ENCODE measurements around the gene HOXA13. TPM values are rescaled to one million over a fixed set of nuclear protein-coding genes. Genes with fewer than 3 reads are reported as not detected.
A peak's percentile ranks its signal among the peaks of the same experiment; 100 is the strongest.

HOXA13 gene
- total and polyA plus RNA-seq, 4 donors = 0.02 TPM; not detected in 3

DNA sequence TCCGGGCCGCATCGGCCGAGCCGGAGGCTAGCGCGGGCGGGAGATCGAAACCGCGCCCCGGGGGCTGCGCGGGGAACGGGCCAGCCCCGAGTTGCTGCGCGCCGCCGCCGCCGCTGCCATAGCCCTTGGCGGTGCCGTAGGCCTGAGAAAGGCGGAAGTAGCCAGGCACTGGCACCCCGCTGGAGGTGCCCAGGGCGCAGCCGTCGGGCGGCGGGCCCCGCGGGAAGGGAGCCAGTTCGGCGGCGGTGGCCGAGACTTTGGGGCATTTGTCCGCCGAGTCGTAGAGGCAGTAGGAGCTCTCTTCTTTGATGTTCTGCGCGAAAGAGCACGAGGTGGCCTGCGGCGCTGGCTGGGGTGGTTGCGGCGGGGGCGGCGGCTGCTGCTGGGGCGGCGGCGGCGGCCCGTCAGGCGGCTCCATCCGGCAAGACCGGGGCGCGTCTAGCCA, 26.4 kb downstream of the HOXA13 start:
- Histone ChIP-seq H3K4me3 (ENCODE audit: low read depth in 1 of 3, low read length in 3 of 3) (peak overlapping the region in 1 of 3 donors; percentile 55), H3K36me3 (ENCODE audit: control insufficient read depth in 4 of 4, insufficient read depth in 3 of 4, low read depth in 1 of 4, low read length in 3 of 4) (no peaks in the 10 kb centered on the region), H3K9me3 (ENCODE audit: control insufficient read depth in 4 of 4, low read length in 3 of 4) (peaks cover 0 to 2% (median 0%) of the 10 kb centered on the region in 4 donors), H3K9ac (ENCODE audit: low read depth in 1 of 2, low read length in 2 of 2) (no peak overlapping the region), H3K4me1 (ENCODE audit: control insufficient read depth in 4 of 4, insufficient read depth in 4 of 4, low read length in 3 of 4) (peaks cover 9 to 15% (median 12%) of the 10 kb centered on the region in 4 donors), H3K27ac (ENCODE audit: low read depth in 1 of 2, low read length in 2 of 2) (no peak overlapping the region), H3K27me3 (ENCODE audit: control insufficient read depth in 4 of 4, insufficient read depth in 4 of 4, low read length in 3 of 4) (peaks cover 17 to 62% (median 29%) of the 10 kb centered on the region in 4 donors)
- no peak for DNase-seq (ENCODE audit: low spot score)
- WGBS = 4% methylated on average over 59 of the region's 59 CpGs
- TF ChIP-seq JUND (IDR thresholded peaks at IDR 0.05) (no peak), HNF4A (conservative IDR thresholded peaks at IDR 0.05) (no peak), EGR1 (IDR thresholded peaks at IDR 0.05; ENCODE audit: low read depth in 2 of 2) (no peak), RXRA (IDR thresholded peaks at IDR 0.05) (no peak), SP1 (IDR thresholded peaks at IDR 0.05) (no peak), FOXA1 (IDR thresholded peaks at IDR 0.05) (no peak), RAD21 (IDR thresholded peaks at IDR 0.05) (no peak), YY1 (IDR thresholded peaks at IDR 0.05) (no peak), HNF4G (IDR thresholded peaks at IDR 0.05) (no peak)
- TF ChIP-seq, protein P1, sequence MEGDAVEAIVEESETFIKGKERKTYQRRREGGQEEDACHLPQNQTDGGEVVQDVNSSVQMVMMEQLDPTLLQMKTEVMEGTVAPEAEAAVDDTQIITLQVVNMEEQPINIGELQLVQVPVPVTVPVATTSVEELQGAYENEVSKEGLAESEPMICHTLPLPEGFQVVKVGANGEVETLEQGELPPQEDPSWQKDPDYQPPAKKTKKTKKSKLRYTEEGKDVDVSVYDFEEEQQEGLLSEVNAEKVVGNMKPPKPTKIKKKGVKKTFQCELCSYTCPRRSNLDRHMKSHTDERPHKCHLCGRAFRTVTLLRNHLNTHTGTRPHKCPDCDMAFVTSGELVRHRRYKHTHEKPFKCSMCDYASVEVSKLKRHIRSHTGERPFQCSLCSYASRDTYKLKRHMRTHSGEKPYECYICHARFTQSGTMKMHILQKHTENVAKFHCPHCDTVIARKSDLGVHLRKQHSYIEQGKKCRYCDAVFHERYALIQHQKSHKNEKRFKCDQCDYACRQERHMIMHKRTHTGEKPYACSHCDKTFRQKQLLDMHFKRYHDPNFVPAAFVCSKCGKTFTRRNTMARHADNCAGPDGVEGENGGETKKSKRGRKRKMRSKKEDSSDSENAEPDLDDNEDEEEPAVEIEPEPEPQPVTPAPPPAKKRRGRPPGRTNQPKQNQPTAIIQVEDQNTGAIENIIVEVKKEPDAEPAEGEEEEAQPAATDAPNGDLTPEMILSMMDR (IDR thresholded peaks at IDR 0.05; ENCODE audit: low read depth, low read length, missing input control) = no peak
- TF ChIP-seq, protein P2, sequence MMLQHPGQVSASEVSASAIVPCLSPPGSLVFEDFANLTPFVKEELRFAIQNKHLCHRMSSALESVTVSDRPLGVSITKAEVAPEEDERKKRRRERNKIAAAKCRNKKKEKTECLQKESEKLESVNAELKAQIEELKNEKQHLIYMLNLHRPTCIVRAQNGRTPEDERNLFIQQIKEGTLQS (IDR thresholded peaks at IDR 0.05) = no peak
- TF ChIP-seq, protein P3, sequence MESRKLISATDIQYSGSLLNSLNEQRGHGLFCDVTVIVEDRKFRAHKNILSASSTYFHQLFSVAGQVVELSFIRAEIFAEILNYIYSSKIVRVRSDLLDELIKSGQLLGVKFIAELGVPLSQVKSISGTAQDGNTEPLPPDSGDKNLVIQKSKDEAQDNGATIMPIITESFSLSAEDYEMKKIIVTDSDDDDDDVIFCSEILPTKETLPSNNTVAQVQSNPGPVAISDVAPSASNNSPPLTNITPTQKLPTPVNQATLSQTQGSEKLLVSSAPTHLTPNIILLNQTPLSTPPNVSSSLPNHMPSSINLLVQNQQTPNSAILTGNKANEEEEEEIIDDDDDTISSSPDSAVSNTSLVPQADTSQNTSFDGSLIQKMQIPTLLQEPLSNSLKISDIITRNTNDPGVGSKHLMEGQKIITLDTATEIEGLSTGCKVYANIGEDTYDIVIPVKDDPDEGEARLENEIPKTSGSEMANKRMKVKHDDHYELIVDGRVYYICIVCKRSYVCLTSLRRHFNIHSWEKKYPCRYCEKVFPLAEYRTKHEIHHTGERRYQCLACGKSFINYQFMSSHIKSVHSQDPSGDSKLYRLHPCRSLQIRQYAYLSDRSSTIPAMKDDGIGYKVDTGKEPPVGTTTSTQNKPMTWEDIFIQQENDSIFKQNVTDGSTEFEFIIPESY (IDR thresholded peaks at IDR 0.05) = no peak

DNA sequence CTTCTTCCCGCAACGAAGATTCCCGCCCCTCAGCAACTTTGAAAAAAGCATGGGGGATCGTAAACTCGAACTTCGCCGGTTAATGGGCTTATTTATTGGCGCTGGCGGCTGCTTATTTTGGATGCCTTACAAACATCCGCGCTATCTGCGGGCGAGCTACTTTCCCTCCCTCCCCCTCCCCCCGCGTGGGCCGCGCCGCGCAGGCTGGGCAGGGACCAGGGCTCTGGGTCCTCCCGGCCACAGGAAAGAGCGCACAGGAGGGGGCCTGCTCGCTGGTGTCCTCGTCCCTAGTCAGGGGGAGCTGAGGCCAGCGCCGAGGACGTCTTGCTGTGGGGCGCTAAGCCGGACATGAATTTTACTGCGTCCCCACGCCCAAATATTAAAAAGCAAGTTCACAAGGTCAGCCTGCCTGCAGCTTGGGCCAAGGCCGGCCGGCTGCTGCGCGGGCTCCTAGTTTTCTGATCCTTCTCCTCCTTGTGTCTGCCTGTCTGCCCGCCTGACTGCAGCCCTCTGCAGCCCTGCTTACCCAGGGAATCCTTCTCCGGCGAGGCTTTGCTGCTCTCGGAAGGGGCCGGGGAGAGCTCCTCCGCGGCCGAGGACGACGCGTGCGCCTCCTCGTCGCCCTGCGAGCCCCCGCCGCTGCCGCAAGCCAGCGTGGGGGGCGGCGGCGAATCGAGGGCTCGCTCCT, 26.9 kb downstream of the HOXA13 start:
- no peak for DNase-seq (ENCODE audit: low spot score)
- peak overlapping the region in 1 of 3 donors; percentile 55 for H3K4me3 ChIP-seq (ENCODE audit: low read depth in 1 of 3, low read length in 3 of 3)
- no peak overlapping the region for H3K27ac ChIP-seq (ENCODE audit: low read depth in 1 of 2, low read length in 2 of 2)
- H3K27me3 ChIP-seq (ENCODE audit: control insufficient read depth in 4 of 4, insufficient read depth in 4 of 4, low read length in 3 of 4) = peaks cover 17 to 64% (median 33%) of the 10 kb centered on the region in 4 donors
- 4% methylated on average over 58 of the region's 58 CpGs for WGBS
- no peaks in the 10 kb centered on the region for H3K36me3 ChIP-seq (ENCODE audit: control insufficient read depth in 4 of 4, insufficient read depth in 3 of 4, low read depth in 1 of 4, low read length in 3 of 4)
- no peak overlapping the region for H3K9ac ChIP-seq (ENCODE audit: low read depth in 1 of 2, low read length in 2 of 2)
- no peak for TF ChIP-seq FOXA1 (IDR thresholded peaks at IDR 0.05)
- no peak for TF ChIP-seq FOXA2 (IDR thresholded peaks at IDR 0.05)
- TF ChIP-seq HNF4A (conservative IDR thresholded peaks at IDR 0.05) = no peak
- TF ChIP-seq NR2F2 (IDR thresholded peaks at IDR 0.05) = no peak
- TF ChIP-seq, protein P1 (IDR thresholded peaks at IDR 0.05; ENCODE audit: low read depth, low read length, missing input control) = no peak
- TF ChIP-seq, protein P2 (IDR thresholded peaks at IDR 0.05) = no peak
- no peak for TF ChIP-seq GABPA (IDR thresholded peaks at IDR 0.05 in 1 of 2, conservative IDR thresholded peaks at IDR 0.05 in 1 of 2)
- TF ChIP-seq, protein P4, sequence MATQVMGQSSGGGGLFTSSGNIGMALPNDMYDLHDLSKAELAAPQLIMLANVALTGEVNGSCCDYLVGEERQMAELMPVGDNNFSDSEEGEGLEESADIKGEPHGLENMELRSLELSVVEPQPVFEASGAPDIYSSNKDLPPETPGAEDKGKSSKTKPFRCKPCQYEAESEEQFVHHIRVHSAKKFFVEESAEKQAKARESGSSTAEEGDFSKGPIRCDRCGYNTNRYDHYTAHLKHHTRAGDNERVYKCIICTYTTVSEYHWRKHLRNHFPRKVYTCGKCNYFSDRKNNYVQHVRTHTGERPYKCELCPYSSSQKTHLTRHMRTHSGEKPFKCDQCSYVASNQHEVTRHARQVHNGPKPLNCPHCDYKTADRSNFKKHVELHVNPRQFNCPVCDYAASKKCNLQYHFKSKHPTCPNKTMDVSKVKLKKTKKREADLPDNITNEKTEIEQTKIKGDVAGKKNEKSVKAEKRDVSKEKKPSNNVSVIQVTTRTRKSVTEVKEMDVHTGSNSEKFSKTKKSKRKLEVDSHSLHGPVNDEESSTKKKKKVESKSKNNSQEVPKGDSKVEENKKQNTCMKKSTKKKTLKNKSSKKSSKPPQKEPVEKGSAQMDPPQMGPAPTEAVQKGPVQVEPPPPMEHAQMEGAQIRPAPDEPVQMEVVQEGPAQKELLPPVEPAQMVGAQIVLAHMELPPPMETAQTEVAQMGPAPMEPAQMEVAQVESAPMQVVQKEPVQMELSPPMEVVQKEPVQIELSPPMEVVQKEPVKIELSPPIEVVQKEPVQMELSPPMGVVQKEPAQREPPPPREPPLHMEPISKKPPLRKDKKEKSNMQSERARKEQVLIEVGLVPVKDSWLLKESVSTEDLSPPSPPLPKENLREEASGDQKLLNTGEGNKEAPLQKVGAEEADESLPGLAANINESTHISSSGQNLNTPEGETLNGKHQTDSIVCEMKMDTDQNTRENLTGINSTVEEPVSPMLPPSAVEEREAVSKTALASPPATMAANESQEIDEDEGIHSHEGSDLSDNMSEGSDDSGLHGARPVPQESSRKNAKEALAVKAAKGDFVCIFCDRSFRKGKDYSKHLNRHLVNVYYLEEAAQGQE (IDR thresholded peaks at IDR 0.05) = no peak
- TF ChIP-seq TAF1 (conservative IDR thresholded peaks at IDR 0.05) = no peak
- TF ChIP-seq EGR1 (IDR thresholded peaks at IDR 0.05; ENCODE audit: low read depth in 2 of 2) = no peak
- TF ChIP-seq HNF4G (IDR thresholded peaks at IDR 0.05) = no peak
- TF ChIP-seq, protein P5, sequence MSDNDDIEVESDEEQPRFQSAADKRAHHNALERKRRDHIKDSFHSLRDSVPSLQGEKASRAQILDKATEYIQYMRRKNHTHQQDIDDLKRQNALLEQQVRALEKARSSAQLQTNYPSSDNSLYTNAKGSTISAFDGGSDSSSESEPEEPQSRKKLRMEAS (IDR thresholded peaks at IDR 0.05) = no peak
- no peak for TF ChIP-seq JUND (IDR thresholded peaks at IDR 0.05)
- peaks cover 9 to 15% (median 12%) of the 10 kb centered on the region in 4 donors for H3K4me1 ChIP-seq (ENCODE audit: control insufficient read depth in 4 of 4, insufficient read depth in 4 of 4, low read length in 3 of 4)
- peaks cover 0 to 2% (median 0%) of the 10 kb centered on the region in 4 donors for H3K9me3 ChIP-seq (ENCODE audit: control insufficient read depth in 4 of 4, low read length in 3 of 4)

Data from liver (tissue), 9 donors.